Right lobe of liver (tissue), 6 donors: ENCODE results near the gene STAT1. TPM values are rescaled to one million over a fixed set of nuclear protein-coding genes. Genes with fewer than 3 reads are reported as not detected.

Experiments
- ATAC-seq, 4 donors: fragments of 200-7000 bp; cut with Tn5 transposase; one replicate each; pipeline ENCODE4 v1.9.1; 2020; ENCODE audit warnings: mild to moderate bottlenecking in 4 of 4, moderate library complexity in 4 of 4
- DNase-seq, 3 donors: peaks; one replicate each; pipeline ENCODE4 v3.0.0-alpha.2; 2020
- H3K27ac ChIP-seq, 3 donors: fragments of 200-600 bp; one replicate each; pipeline ENCODE4 v1.8.0; 2022
- H3K27me3 ChIP-seq, 2 donors: fragments of 200-600 bp; one replicate each; pipeline ENCODE4 v1.8.0; 2022
- H3K36me3 ChIP-seq, 4 donors: fragments of 200-600 bp; sonication (generic) in 1 of 4; one replicate each; pipeline versions ENCODE4 v1.5.1 to v1.8.0; 2017 to 2022; ENCODE audit warnings: control low read depth in 1 of 4
- H3K4me1 ChIP-seq, 4 donors: fragments of 200-600 bp; sonication (generic) in 1 of 4; one replicate each; pipeline versions ENCODE4 v1.5.1 to v1.8.0; 2017 to 2022; ENCODE audit warnings: control low read depth in 1 of 4
- H3K4me3 ChIP-seq, 3 donors: fragments of 200-600 bp; one replicate each; pipeline ENCODE4 v1.8.0; 2022
- H3K9me3 ChIP-seq, 4 donors: fragments of 200-600 bp; sonication (generic) in 1 of 4; one replicate each; pipeline versions ENCODE4 v1.5.1 to v1.8.0; 2017 to 2022; ENCODE audit warnings: control low read depth in 1 of 4
- CTCF ChIP-seq, 4 donors: fragments of 200-600 bp in 3 of 4; fragments of 450-650 bp in 1 of 4; IDR thresholded peaks; one replicate each; pipeline versions ENCODE4 v1.5.1 to v1.8.0; 2016 to 2022; ENCODE audit warnings: antibody characterized with exemption in 4 of 4, mild to moderate bottlenecking in 2 of 4
- POLR2A ChIP-seq: fragments of 450-650 bp; IDR thresholded peaks from one replicate; pipeline ENCODE4 v1.6.1; 2017; ENCODE audit warnings: antibody characterized with exemption, mild to moderate bottlenecking
- WGBS: methylation state at CpG from one replicate; pipeline ENCODE4 v1.1.6; 2018; ENCODE audit warnings: low coverage, low lambda C conversion rate; ENCODE audit not compliant: insufficient coverage; ENCODE audit errors: missing lambda C conversion rate; 5-methylcytosine and 5-hydroxymethylcytosine counted together
- intact Hi-C, 2 donors: fragments of 100-400 bp; cut with DNase I; formaldehyde crosslinking; loops; one replicate each; pipeline versions ENCODE4 v1.11.2 to v1.14.1; 2022
- total RNA-seq, 6 experiments: library from RNA; depleted of rRNA in 2 of 6; stranded (reverse); fragments of >200 nt in 2 of 6; fragmentation: NEBNext Ultra II Directional in 3 of 6; extraction: Animal tissue kit (Norgen Biotek cat#: 25700) in 3 of 6; gene quantifications; one replicate each; pipeline versions ENCODE4 v1.1.0 to v1.2.4, GENCODE V29; 2016 to 2023
- donor health status: DM: no; HTN: yes; CAD: no.
- donor health status: DM: no; HTN: no; CAD: no.
- donor health status: DM: no; HTN: no; CAD: no.
- donor health status: DM: no; HTN: yes; CAD: no.
- donor health status: DM: no; HTN: yes; CAD: no.

The STAT1 gene
- total RNA-seq, 6 experiments from 2014 or later, result 28.9 to 72.3 (median 48.5) TPM

DNA sequence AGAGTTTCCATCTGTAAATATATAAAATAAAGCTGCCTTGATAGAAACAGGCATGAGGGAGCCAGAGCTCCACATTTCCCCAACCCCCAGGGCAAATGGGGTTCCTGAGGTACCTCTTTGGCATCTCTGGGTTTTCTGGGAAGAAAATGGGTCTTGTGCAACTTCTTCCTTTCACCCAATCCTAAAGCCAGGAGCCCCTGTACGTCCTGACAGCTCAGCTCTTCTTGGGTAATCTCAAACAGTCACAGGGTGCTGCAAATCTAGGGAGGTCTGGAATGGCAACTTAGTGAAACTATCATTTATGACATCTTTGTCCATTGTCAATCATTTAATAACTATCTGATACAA is 36.6 kb upstream of the STAT1 start:
- ATAC-seq, result no peak
- WGBS, result 31% methylated on average over 1 of the region's 1 CpG
- Histone ChIP-seq H3K4me1 (peaks cover 0 to 28% (median 9%) of the 10 kb centered on the region in 4 donors), H3K4me3 (no peak overlapping the region), H3K27ac (peak overlapping the region in 2 of 3 donors; percentile 52 to 62), H3K9me3 (no peaks in the 10 kb centered on the region), H3K36me3 (no peaks in the 10 kb centered on the region), H3K27me3 (no peaks in the 10 kb centered on the region)
- TF ChIP-seq POLR2A (no peak), CTCF (IDR thresholded peaks at IDR 0.05) (no peak)
- DNase-seq, result no peak
- intact Hi-C loops, result loop anchor here (5.0 to 10.0 kb wide), 2 partner anchors 104 to 472 kb away; partner anchors contain the start of gene STAT4 (in 1 of the 2)

- DNase-seq, result no peak
- intact Hi-C loops, result loop anchor here (5.0 to 10.0 kb wide), 2 partner anchors 105 to 472 kb away; partner anchors contain the start of gene STAT4 (in 1 of the 2)
Measured at GRCh38 chr2:191049728-191050639, 36.0 kb upstream of the STAT1 start.

DNA sequence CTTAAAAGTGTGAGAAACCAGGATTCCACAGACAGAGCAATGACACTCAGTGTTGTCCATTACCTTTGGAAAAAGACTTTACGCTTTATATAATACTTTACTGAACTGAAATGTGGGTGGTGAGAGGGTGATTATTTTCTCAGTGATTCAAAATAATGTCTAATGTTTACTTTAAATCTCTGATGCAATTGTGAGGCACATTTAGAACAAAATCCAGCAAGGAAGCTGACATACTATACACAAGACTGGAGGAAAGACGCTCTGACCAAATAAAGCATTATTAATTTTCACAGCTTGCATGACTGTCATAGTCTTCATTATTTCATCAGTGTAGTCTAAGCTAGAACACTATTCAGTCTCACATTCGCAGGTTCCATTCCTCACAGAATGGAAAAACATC is 34.1 kb upstream of the STAT1 start:
- DNase-seq (no peak), ATAC-seq (peak in 1 of 4 donors; percentile 33)
- Histone ChIP-seq H3K36me3 (no peaks in the 10 kb centered on the region), H3K4me1 (peaks cover 0 to 28% (median 9%) of the 10 kb centered on the region in 4 donors), H3K4me3 (no peak overlapping the region), H3K27ac (no peak overlapping the region), H3K9me3 (no peaks in the 10 kb centered on the region), H3K27me3 (no peaks in the 10 kb centered on the region)
- TF ChIP-seq POLR2A (no peak), CTCF (IDR thresholded peaks at IDR 0.05) (no peak)
- 85% methylated on average over 3 of the region's 3 CpGs for WGBS
- intact Hi-C loops, result no loop called here

More at GRCh38 chr2:191049728-191050639, 36.0 kb upstream of the STAT1 start:
- Histone ChIP-seq H3K4me1 (peaks cover 0 to 28% (median 9%) of the 10 kb centered on the region in 4 donors), H3K9me3 (no peaks in the 10 kb centered on the region), H3K27me3 (no peaks in the 10 kb centered on the region), H3K4me3 (no peak overlapping the region), H3K36me3 (no peaks in the 10 kb centered on the region), H3K27ac (peak overlapping the region in 2 of 3 donors; percentile 52 to 62)
- peak; percentile 79 to 92 (median 87) for ATAC-seq
- 13% methylated on average over 4 of the region's 4 CpGs for WGBS
- TF ChIP-seq POLR2A, result no peak
- TF ChIP-seq CTCF (IDR thresholded peaks at IDR 0.05), result no peak

DNA sequence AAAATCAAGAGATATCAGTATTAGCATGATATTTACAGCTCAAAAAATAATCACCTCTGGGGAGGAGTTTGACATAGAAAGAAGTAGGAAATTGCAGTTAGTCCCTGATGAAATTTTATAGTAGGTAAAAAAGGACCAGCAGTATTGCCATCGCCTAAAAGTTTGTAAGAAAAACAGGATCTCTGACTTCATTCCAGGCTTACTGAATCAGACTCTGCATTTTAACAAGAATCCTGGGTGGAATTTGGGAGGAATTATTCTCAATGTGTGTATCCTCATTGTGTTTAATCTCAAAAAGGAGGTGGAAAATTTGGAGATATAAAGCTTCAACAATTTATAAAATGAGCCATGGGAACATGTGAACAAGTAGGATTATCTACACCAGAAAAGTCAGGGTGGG is 31.2 kb upstream of the STAT1 start:
- intact Hi-C loops, result no loop called here
- TF ChIP-seq CTCF (IDR thresholded peaks at IDR 0.05) (no peak), POLR2A (no peak)

More for the DNA sequence above, 31.2 kb upstream of the STAT1 start:
- 100% methylated on average over 1 of the region's 1 CpG for WGBS
- Histone ChIP-seq H3K27ac (no peak overlapping the region), H3K36me3 (no peaks in the 10 kb centered on the region), H3K9me3 (no peaks in the 10 kb centered on the region), H3K4me3 (no peak overlapping the region), H3K27me3 (no peaks in the 10 kb centered on the region), H3K4me1 (peaks cover 0 to 9% (median 4%) of the 10 kb centered on the region in 4 donors)
- ATAC-seq, result no peak
- no peak for DNase-seq
